Left forelimb (tissue), 1 donor: ENCODE measurements around the gene DSCAM.

Experiments
- DNase-seq: peaks from one replicate; pipeline ENCODE4 v3.0.0-alpha.2; 2018; ENCODE audit warnings: low spot score

The DSCAM gene

DNA sequence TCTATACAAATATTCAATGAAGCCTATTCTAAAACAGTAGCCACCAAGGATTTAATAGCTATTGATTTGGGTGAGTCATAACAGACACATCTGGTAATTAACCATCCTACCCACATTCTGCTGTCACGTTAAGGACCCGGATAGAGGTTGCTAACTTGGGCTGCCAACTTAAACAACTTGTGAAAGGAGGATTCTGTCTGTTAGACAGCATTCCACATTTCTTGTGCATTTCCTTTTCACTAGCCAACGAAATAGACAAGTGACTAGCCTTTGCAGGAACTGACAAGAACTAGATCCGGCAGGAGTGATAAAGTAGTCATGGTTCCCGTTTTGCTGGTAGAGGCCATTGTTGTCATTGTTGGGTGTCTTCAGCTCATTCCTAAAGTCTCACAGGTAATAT, 9.5 kb downstream of the DSCAM start:
- DNase-seq: no peak

DNA sequence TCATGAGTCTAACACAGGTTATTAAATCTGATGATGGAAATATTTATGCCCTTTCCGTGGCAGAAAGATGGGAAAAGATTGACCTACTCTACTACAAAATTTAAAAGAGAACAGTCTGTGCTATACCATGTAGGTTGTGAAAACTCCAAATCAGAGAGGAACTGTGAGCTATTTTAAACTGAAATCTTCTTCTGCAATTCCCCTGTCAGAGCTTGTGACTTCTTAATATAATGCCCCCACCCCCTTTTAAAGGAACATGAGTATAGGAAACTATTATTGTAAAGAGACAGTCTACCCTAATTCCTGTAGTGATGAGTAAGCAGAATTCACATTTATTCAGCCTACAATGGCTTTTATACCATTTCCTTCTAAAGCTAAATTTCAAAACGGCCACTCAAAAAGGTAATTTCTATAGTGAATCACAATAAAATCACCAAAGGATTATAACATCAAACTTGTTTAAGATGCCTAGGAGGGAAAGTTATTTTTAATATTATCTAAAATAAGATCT, 11.7 kb downstream of the DSCAM start:
- no peak for DNase-seq

- no peak for DNase-seq
Observed at GRCh38 chr21:40833184-40833583, 13.8 kb downstream of the DSCAM start.

DNA sequence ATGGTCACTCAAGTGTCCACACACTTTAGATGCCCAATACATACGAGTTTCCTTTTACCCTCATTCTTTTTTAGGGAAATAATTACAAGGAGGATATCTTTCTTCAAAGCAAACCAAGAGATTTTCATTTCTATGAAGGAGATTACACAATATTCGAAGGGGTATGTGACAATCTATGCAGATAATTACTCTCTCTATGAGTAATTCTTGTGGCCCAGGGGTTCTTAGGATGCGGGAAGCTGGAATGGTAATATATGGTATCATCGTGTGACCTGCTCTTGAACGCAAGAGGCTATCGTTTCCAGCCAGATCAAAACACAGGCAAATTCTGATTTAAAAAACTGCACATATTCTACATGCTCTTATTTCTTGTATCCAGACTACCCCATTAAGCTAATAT, 14.6 kb downstream of the DSCAM start:
- no peak for DNase-seq

GRCh38 chr21:40830836-40831235, 16.1 kb downstream of the DSCAM start:
- DNase-seq: no peak

- no peak for DNase-seq
Observed at GRCh38 chr21:40829791-40830190, 17.2 kb downstream of the DSCAM start.

GRCh38 chr21:40829308-40829707, 17.6 kb downstream of the DSCAM start:
- DNase-seq: no peak

GRCh38 chr21:40827509-40827908, 19.4 kb downstream of the DSCAM start:
- DNase-seq: no peak

DNA sequence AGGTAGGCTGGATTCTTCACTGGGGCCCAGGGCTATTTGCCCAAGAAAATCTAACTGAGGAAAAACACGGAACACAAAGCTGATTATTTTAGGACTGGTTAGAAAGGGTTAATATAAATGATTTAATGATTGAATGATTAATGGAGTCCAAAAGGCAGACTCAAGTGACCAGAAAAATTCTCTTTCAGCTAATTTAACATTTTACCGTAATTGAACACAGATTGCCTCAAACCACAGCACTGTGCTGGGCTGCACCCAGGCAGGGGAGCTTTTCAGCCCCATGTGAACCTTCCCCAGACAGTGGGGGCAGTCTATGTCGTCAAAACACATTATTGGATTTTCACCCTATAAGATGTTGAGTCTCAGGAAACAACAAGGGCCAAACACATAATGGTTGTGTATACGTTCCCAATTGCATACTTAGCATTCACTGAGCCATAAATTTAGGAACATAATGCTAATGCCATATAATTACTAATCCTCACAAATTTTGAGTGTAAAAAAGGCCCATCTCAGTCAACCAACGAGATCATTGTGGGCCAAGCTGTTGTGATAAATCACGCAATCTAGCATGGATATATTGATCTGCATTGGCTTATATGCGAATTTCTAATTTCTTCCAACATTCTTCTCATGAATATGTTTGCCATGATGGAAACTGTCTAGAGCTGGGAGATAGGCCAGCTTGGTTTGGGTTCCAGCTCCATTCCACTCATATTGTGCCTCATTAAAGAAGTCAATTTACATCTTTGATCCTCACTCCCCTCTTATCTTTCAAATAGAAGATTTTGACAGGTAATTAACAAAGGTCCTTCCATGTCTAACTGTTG, 27.7 kb downstream of the DSCAM start:
- DNase-seq: no peak

- DNase-seq: no peak
Observed at GRCh38 chr21:40813918-40814317, 33.0 kb downstream of the DSCAM start.

DNA sequence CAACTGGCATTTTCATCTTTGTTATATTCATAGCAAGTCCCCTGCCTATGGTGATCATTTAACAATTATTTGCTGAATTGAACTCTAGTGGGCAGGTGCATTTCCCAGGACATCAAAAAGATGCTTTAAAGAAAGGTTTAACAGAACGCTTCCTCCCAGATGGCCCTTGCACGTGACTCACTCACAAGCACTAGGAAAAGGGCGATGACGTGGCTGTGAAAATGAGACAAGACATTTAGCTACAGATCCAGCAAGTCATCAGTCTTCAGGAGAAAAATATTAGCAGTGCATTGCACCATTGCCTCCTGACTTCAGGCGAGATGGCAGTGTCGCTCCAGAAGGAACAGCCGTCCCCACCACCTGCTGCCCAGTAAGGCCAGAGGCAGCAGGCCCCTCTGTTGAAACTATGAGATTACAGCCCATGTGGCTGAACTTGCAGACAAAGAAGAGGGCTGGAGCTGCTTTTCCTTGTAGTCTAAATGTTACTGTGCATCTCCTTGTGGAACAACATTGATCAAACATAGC, 37.2 kb downstream of the DSCAM start:
- DNase-seq: no peak

DNA sequence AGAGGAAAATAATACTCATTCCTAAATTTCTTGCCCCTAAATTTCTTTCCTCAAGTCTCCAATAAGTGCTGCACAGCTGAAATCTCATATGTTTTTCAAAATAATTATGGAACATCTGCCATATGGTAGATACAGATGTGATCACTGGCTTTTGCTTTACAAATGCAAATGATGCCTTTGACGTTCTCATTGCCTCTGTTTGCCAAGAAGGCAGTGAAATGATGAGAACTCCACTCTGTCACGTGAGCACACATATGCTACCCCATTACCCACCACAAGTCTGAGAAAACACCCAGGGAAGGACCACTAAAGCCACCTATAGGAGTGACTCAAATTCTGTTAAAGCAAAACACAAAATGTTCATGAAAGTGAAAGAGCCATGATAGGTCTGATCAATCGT, 43.9 kb downstream of the DSCAM start:
- DNase-seq: no peak

- no peak for DNase-seq
Observed at GRCh38 chr21:40800126-40800525, 46.8 kb downstream of the DSCAM start.

GRCh38 chr21:40797891-40798290, 49.1 kb downstream of the DSCAM start:
- DNase-seq: no peak

- DNase-seq: no peak
Observed at GRCh38 chr21:40797410-40797809, 49.5 kb downstream of the DSCAM start.

DNA sequence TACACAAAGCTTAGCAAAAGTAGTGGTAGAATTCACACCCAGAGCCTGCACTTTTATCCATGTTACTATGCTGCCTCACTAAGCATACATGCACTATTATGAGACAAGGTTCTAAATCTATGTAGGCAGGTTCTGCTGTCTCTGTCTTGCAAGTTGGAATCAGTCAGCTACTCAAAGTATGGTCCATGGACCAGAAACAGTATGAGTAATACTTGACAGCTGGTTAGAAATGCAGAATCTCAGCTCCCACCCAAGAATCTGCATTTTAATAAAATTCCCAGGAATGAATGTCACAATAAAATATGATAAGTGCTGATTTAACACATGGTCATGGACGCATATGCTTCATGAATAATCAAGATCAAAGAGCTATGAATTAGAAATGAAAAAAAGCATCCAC, 50.5 kb downstream of the DSCAM start:
- no peak for DNase-seq

DNA sequence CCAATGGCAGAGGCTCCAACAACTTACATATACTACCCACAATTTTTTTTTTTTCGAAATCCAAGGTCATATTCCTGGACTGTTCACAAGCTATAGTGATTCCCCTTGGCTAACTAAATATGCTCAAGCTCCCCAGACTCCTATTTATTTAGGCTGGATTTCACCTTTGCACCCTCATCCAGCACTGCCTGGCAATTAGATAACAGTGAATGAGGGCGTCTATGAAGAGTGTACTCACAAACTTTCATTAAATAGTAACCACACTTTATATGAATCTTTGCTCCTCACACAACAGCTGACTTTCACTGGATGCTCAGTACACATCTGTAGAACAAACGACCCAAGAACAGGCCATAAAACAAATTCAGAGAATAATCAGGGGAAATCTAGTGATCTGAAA, 51.6 kb downstream of the DSCAM start:
- no peak for DNase-seq

DNA sequence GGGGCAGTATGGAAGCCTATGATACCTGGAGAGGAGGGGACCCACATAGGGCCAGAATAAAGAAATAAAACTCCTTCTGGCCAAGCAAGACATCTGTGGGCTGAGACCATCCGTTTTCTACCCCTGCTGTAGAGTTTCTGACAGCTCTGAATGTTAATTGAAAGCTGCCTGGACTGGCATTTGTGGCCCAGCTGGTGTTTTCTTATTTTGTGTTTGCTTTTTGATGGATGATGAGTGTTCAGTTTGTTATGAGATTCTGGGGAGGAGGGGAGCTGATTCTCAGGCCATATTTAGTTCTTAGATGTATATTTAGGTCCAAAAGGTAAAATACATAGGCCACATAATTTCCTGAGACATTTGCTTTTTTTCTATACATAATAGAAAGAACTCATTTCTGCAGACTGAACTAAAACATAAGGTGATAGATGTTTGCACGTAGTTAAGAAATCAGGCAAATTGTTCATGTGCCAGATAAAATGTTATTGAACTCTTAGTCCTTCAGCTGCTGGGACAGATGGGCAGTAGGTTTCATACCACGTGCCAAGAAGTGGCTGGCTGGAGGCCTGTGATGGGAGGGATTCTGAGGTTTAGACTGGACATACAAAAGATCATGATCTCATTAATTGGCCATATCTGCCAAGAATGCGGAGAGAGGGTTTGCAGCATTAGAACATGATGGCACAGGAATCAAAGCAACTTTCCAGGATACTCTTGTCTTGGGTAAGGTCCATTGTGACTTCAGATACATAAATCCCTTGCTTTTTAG, 54.1 kb downstream of the DSCAM start:
- no peak for DNase-seq

DNA sequence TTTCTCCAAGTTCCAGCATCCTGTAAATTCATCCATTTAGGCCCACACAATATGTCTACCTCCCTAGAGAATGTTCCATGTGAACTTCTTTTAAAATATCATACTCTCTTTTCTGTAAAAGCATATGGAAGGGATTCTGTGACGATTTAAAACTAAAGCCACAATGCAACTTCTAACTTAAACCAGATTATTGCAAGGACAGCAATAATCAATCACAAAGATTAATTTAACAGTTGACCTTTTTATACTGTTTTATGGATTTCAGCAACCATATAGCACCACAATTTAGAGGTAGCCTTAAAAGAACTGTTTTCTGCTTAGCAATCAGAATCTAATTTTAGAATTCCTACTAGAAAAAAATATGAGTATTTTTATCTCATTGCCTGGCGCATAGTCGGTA, 58.3 kb downstream of the DSCAM start:
- no peak for DNase-seq

DNA sequence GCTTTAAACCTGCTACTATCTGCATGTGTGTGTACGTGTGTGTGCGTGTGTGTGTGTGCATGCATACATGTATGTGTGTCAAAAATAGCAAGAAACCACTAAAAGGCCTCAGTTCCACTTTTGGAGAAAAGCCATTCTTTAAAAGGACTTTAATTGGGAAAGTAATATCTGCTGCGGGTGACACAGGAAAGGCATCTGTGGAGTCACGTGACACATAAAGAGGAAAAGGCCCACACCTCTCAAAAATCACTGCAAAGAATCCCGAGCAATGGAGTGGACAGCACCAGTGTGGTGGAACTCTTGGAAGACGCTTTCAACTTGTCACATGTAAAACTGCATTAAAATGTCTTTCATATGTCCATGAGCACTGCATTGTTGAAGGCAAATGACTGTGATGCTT, 63.6 kb downstream of the DSCAM start:
- no peak for DNase-seq

- no peak for DNase-seq
Observed at GRCh38 chr21:40770435-40771055, 76.4 kb downstream of the DSCAM start.

DNA sequence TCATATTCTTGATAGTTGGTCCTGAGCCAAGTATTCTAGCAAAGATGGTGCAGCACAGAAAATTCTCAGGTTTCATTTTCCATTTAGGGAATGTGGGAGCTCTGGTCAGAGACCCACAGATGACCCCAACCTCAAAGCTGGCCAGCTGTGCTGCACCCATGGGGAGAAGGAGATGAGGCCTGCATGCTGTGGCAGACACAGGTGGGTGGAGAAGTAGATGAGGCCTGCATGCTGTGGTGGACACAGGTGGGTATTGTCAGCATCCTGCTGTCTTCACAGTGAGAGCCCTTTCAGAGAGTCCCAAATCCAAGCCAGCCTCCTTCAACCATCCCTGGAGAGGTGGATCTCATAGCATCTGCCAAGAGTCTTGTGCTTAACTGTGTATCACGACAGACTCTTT, 77.7 kb downstream of the DSCAM start:
- no peak for DNase-seq

GRCh38 chr21:40768056-40768455, 78.9 kb downstream of the DSCAM start:
- no peak for DNase-seq
